CD4-positive, alpha-beta T cell treated with Interleukin-1 beta for 1 hour (primary cell): ENCODE results near the gene VENTX.
A peak's percentile ranks its signal among the peaks of the same experiment; 100 is the strongest.

ENCODE experiments used
- DNase-seq, 2 donors: peaks; one replicate each; pipeline ENCODE4 v3.0.0-alpha.2; 2020 to 2022

The VENTX gene

GRCh38 chr10:133238466-133238804 is 780 bp downstream of the VENTX start:
- no peak for DNase-seq

- no peak for DNase-seq
These were observed 2.3 kb downstream of the VENTX start for GRCh38 chr10:133239990-133240389.

GRCh38 chr10:133241501-133242205 is 4.0 kb downstream of the VENTX start:
- DNase-seq, result no peak

- DNase-seq, result no peak
These were observed 5.1 kb downstream of the VENTX start for GRCh38 chr10:133242611-133243356.

GRCh38 chr10:133243593-133243992 is 5.9 kb downstream of the VENTX start:
- DNase-seq, result no peak

GRCh38 chr10:133245439-133246235 is 8.0 kb downstream of the VENTX start:
- no peak for DNase-seq

- no peak for DNase-seq
These were observed 8.6 kb downstream of the VENTX start for GRCh38 chr10:133246236-133246626.

- DNase-seq, result no peak
These were observed 10.2 kb downstream of the VENTX start for GRCh38 chr10:133247681-133248333.

GRCh38 chr10:133248334-133248715 is 10.7 kb downstream of the VENTX start:
- DNase-seq, result no peak

GRCh38 chr10:133249094-133249780 is 11.6 kb downstream of the VENTX start:
- no peak for DNase-seq

GRCh38 chr10:133249975-133250754 is 12.5 kb downstream of the VENTX start:
- DNase-seq, result no peak

- DNase-seq, result no peak
These were observed 13.9 kb downstream of the VENTX start for GRCh38 chr10:133251388-133252222.

GRCh38 chr10:133252223-133252552 is 14.5 kb downstream of the VENTX start:
- DNase-seq, result no peak

GRCh38 chr10:133253361-133253955 is 15.8 kb downstream of the VENTX start:
- DNase-seq, result no peak

- DNase-seq, result no peak
These were observed 16.9 kb downstream of the VENTX start for GRCh38 chr10:133254421-133255120.

GRCh38 chr10:133255323-133255722 is 17.7 kb downstream of the VENTX start:
- DNase-seq, result no peak

- DNase-seq, result peak in 1 of 2 donors; percentile 44
These were observed 19.9 kb downstream of the VENTX start for GRCh38 chr10:133257489-133258065.

GRCh38 chr10:133258066-133258817 is 20.6 kb downstream of the VENTX start:
- DNase-seq, result peak; percentile 35 to 41
